ENCODE data around the gene GC. TPM values are rescaled to one million over a fixed set of nuclear protein-coding genes. Genes with fewer than 3 reads are reported as not detected.

GC gene
- total and polyA plus RNA-seq, 8 donors: 8.0 to 289 (median 30.3) TPM

DNA sequence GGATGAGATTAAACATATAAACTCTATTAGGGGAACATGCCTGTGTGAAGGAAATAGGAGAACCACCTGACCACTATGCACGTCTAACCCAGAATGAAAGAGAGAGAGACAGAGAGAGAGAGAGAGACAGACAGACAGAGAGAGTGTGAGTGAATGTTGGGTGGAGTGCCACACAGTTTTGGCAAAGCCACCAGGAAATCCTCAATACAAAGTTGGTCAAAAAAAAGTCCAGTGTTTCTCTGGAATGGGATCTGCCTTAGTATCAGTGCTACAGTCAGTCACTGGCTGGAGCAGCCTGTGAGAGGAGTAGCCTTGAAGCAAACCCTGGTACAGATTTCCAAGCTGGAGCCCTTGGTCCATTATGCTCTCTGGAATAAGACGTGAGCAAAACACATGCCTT, 91.7 kb downstream of the GC start:
- ATAC-seq (peak; percentile 32 to 68 (median 56)), DNase-seq (no peak), FAIRE-seq (no peak)
- no peak overlapping the region for H3K4me3 ChIP-seq
- H3K27ac ChIP-seq: peak overlapping the region in 2 of 4 donors; percentile 59 to 72
- H3K9me3 ChIP-seq: no peaks in the 10 kb centered on the region
- no peaks in the 10 kb centered on the region for H3K27me3 ChIP-seq
- TF ChIP-seq, protein P1, sequence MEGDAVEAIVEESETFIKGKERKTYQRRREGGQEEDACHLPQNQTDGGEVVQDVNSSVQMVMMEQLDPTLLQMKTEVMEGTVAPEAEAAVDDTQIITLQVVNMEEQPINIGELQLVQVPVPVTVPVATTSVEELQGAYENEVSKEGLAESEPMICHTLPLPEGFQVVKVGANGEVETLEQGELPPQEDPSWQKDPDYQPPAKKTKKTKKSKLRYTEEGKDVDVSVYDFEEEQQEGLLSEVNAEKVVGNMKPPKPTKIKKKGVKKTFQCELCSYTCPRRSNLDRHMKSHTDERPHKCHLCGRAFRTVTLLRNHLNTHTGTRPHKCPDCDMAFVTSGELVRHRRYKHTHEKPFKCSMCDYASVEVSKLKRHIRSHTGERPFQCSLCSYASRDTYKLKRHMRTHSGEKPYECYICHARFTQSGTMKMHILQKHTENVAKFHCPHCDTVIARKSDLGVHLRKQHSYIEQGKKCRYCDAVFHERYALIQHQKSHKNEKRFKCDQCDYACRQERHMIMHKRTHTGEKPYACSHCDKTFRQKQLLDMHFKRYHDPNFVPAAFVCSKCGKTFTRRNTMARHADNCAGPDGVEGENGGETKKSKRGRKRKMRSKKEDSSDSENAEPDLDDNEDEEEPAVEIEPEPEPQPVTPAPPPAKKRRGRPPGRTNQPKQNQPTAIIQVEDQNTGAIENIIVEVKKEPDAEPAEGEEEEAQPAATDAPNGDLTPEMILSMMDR (IDR thresholded peaks at IDR 0.05): no peak
- intact Hi-C loops (cut with DNase I): no loop called here
- H3K36me3 ChIP-seq: no peaks in the 10 kb centered on the region
- peaks cover 0 to 7% (median 2%) of the 10 kb centered on the region in 3 donors for H3K4me1 ChIP-seq
- 39 to 54% methylated on average over 2 of the region's 2 CpGs for WGBS, 2 donors

Other genes starting within 250 kb of the GC start
- not detected for gene NPFFR2, start 247.9 kb upstream of the GC start, total RNA-seq
- not detected for gene NPFFR2, start 247.9 kb upstream of the GC start, polyA plus RNA-seq

All from pancreas (tissue), 10 donors.